B cell (primary cell): Measurements from ENCODE around the gene ENOX1. TPM values are rescaled to one million over a fixed set of nuclear protein-coding genes. Genes with fewer than 3 reads are reported as not detected.

Source experiments
- ATAC-seq: fragments of 200-7000 bp; cut with Tn5 transposase; one replicate; pipeline ENCODE4 v1.10.0; 2021; ENCODE audit warnings: low read depth, mild to moderate bottlenecking, moderate number of reproducible peaks, moderate library complexity
- CTCF ChIA-PET: fragments of 350-600 bp; sonication (Branson Sonifier 250); formaldehyde crosslinking; loops from one replicate; lab custom pipeline; 2021; ENCODE audit warnings: antibody characterized with exemption, inconsistent platforms; lab: Charles Lee
- POLR2A ChIA-PET: fragments of 350-600 bp; sonication (Branson Sonifier 250); formaldehyde crosslinking; loops from one replicate; lab custom pipeline; 2021; ENCODE audit warnings: antibody characterized with exemption; lab: Charles Lee
- DNase-seq: peaks from one replicate; pipeline ENCODE4 v3.0.0; 2013
- H2AFZ ChIP-seq: 2 replicates; pipeline ENCODE4 v1.6.1; 2012; ENCODE audit warnings: mild to moderate bottlenecking, low read depth, low read length; ENCODE audit not compliant: insufficient read depth, poor library complexity, severe bottlenecking
- H3K27ac ChIP-seq, 2 donors: 1 replicate in 1 of 2; 2 replicates in 1 of 2; pipeline ENCODE4 v1.5.1; 2012 to 2013; ENCODE audit warnings: low read length in 2 of 2, mild to moderate bottlenecking in 2 of 2, moderate library complexity in 1 of 2
- H3K27me3 ChIP-seq, 4 experiments: fragments of 200-600 bp in 1 of 4; sonication (generic) in 1 of 4; replicated peaks in 1 of 4; 1 replicate in 2 of 4; 2 replicates in 2 of 4; pipeline versions ENCODE4 v1.6.1 to v1.7.0; 2013 to 2016; ENCODE audit warnings: low read length in 3 of 4, mild to moderate bottlenecking in 2 of 4, mixed read lengths in 1 of 4, moderate library complexity in 1 of 4; ENCODE audit not compliant: insufficient read depth in 4 of 4, control insufficient read depth in 3 of 4; ENCODE audit errors: control extremely low read depth in 1 of 4
- H3K36me3 ChIP-seq, 2 experiments: replicated peaks in 1 of 2; 1 replicate in 1 of 2; 2 replicates in 1 of 2; pipeline versions ENCODE4 v1.6.1 to v1.7.1; 2013; ENCODE audit warnings: low read length in 1 of 2; ENCODE audit not compliant: insufficient read depth in 2 of 2, control insufficient read depth in 1 of 2; ENCODE audit errors: control extremely low read depth in 1 of 2, extremely low read depth in 1 of 2
- H3K4me1 ChIP-seq, 2 donors: fragments of 200-600 bp in 1 of 2; sonication (generic) in 1 of 2; 1 replicate in 1 of 2; 2 replicates in 1 of 2; pipeline versions ENCODE4 v1.5.1 to v1.6.1; 2013 to 2017; ENCODE audit warnings: low read length in 2 of 2; ENCODE audit not compliant: control insufficient read depth in 2 of 2, insufficient read depth in 2 of 2
- H3K4me2 ChIP-seq: replicated peaks from 2 replicates; pipeline ENCODE3; 2012; ENCODE audit warnings: mild to moderate bottlenecking, low read depth, low read length; ENCODE audit not compliant: poor library complexity, severe bottlenecking
- H3K4me3 ChIP-seq, 5 experiments: fragments of 200-600 bp in 1 of 5; sonication (generic) in 1 of 5; 1 replicate in 3 of 5; 2 replicates in 2 of 5; pipeline versions ENCODE4 v1.5.1 to v1.7.0; 2011 to 2016; ENCODE audit warnings: low read length in 4 of 5, mild to moderate bottlenecking in 4 of 5, low read depth in 2 of 5, control low read depth in 1 of 5, moderate library complexity in 1 of 5; ENCODE audit not compliant: insufficient read depth in 1 of 5; ENCODE audit errors: control extremely low read depth in 1 of 5, extremely low read depth in 1 of 5
- H3K79me2 ChIP-seq: fragments of 200-600 bp; sonication (generic); one replicate; pipeline ENCODE4 v1.6.0; 2016; ENCODE audit warnings: low read length; ENCODE audit not compliant: control insufficient read depth, insufficient read depth
- H3K9ac ChIP-seq: fragments of 200-600 bp; sonication (generic); 2 replicates; pipeline ENCODE4 v1.6.1; 2017; ENCODE audit warnings: mild to moderate bottlenecking, low read length, moderate library complexity
- H3K9me3 ChIP-seq, 3 donors: one replicate each; pipeline versions ENCODE4 v1.6.1 to v1.7.1; 2013; ENCODE audit warnings: low read length in 2 of 3; ENCODE audit not compliant: control insufficient read depth in 2 of 3, insufficient read depth in 1 of 3; ENCODE audit errors: control extremely low read depth in 1 of 3
- H4K20me1 ChIP-seq: 2 replicates; pipeline ENCODE4 v1.6.0; 2012; ENCODE audit warnings: mild to moderate bottlenecking, low read length; ENCODE audit not compliant: insufficient read depth, control insufficient read depth, poor library complexity, severe bottlenecking
- H3K27ac Mint-ChIP-seq: one replicate; pipeline ENCODE4 v1.8.0; 2021; ENCODE audit warnings: mixed read lengths
- H3K27me3 Mint-ChIP-seq: one replicate; pipeline ENCODE4 v1.8.0; 2021; ENCODE audit warnings: mixed read lengths
- H3K4me1 Mint-ChIP-seq: one replicate; pipeline ENCODE4 v1.8.0; 2021; ENCODE audit warnings: mixed read lengths
- H3K4me3 Mint-ChIP-seq: one replicate; pipeline ENCODE4 v1.8.0; 2021; ENCODE audit warnings: mixed read lengths
- H3K9me3 Mint-ChIP-seq: one replicate; pipeline ENCODE4 v1.8.0; 2022; ENCODE audit warnings: mixed read lengths; ENCODE audit not compliant: insufficient read depth
- EZH2 ChIP-seq: IDR thresholded peaks from 2 replicates; pipeline ENCODE4 v1.6.1; 2012; ENCODE audit warnings: borderline replicate concordance, low read depth, mild to moderate bottlenecking, moderate library complexity, low read length; ENCODE audit not compliant: insufficient read depth, poor library complexity, severe bottlenecking
- WGBS: methylation state at CpG from one replicate; pipeline ENCODE4 v1.1.5; 2013; ENCODE audit warnings: missing lambda C conversion rate; ENCODE audit not compliant: insufficient coverage; 5-methylcytosine and 5-hydroxymethylcytosine counted together
- intact Hi-C: fragments of 100-400 bp; cut with micrococcal nuclease; formaldehyde crosslinking; loops from one replicate; pipeline ENCODE4 v1.10.0; 2022
- polyA plus RNA-seq: library from polyadenylated mRNA; depleted of rRNA; stranded (reverse); fragments of >200 nt; gene quantifications from 2 replicates; pipeline ENCODE4 v1.2.3, GENCODE V29; 2012
- total RNA-seq, 2 donors: library from RNA; stranded (reverse); fragments of 120-200 nt in 1 of 2; gene quantifications; 1 replicate in 1 of 2; 2 replicates in 1 of 2; pipeline versions ENCODE4 v1.2.3 to v1.2.4, GENCODE V29; 2013 to 2022
- TF ChIP-seq, protein P1 (sequence below): fragments of 200-600 bp; IDR thresholded peaks from one replicate; pipeline ENCODE4 v1.8.0; 2022; ENCODE audit warnings: antibody characterized with exemption, mild to moderate bottlenecking

Gene ENOX1
- total and polyA plus RNA-seq, 2 donors (not counting 1 experiment from before 2014, with no cell fraction given) = not detected

DNA sequence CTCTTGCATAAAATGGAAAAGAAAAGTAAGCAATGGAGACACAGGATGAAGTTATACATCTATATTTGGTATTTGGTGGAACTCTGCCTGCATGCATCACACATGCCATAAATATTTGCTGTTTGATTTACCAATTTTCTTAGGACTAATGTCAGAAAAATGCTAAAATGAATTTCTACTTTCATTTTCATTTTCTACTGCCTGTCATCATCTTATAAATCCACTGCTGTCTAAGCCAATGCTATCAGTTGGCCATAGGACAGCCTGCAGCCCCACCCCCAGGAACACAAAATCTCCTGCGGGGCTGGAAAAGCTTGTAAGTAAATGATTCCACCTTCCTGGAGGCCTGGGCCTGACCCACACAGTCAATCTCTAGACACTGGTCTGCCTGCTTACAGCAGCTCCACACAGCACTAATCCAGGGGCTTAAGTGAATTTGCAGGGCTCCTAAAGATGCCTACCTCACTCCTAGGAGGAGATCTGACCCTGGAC, 122.0 kb downstream of the ENOX1 start:
- TF ChIP-seq, protein P1, sequence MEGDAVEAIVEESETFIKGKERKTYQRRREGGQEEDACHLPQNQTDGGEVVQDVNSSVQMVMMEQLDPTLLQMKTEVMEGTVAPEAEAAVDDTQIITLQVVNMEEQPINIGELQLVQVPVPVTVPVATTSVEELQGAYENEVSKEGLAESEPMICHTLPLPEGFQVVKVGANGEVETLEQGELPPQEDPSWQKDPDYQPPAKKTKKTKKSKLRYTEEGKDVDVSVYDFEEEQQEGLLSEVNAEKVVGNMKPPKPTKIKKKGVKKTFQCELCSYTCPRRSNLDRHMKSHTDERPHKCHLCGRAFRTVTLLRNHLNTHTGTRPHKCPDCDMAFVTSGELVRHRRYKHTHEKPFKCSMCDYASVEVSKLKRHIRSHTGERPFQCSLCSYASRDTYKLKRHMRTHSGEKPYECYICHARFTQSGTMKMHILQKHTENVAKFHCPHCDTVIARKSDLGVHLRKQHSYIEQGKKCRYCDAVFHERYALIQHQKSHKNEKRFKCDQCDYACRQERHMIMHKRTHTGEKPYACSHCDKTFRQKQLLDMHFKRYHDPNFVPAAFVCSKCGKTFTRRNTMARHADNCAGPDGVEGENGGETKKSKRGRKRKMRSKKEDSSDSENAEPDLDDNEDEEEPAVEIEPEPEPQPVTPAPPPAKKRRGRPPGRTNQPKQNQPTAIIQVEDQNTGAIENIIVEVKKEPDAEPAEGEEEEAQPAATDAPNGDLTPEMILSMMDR = no peak
- no peak for TF ChIP-seq EZH2
- Histone ChIP-seq H3K9me3 (no peaks in the 10 kb centered on the region), H3K4me1 (no peaks in the 10 kb centered on the region), H2AFZ (peak overlapping the region; percentile 64), H3K9ac (no peak overlapping the region), H3K79me2 (no peaks in the 10 kb centered on the region), H3K27ac (no peak overlapping the region), H3K4me3 (no peak overlapping the region), H3K27me3 (no peaks in the 10 kb centered on the region), H3K4me2 (peak overlapping the region; percentile 21), H4K20me1 (no peaks in the 10 kb centered on the region), H3K36me3 (no peaks in the 10 kb centered on the region)
- H3K27me3 Mint-ChIP-seq = no peaks in the 10 kb centered on the region
- no peak overlapping the region for H3K4me3 Mint-ChIP-seq
- no peaks in the 10 kb centered on the region for H3K9me3 Mint-ChIP-seq
- CTCF ChIA-PET = interaction anchor here (0.6 kb wide), 1 partner anchor 78 kb away, joined by 3 read pairs; no protein-coding TSS in a partner anchor
- POLR2A ChIA-PET = no interaction called here
- DNase-seq = no peak
- WGBS = no CpG with 5 or more reads among the region's 1 CpG
- H3K4me1 Mint-ChIP-seq = peaks cover 5% of the 10 kb centered on the region
- intact Hi-C loops = no loop called here
- H3K27ac Mint-ChIP-seq = no peak overlapping the region
- no peak for ATAC-seq

DNA sequence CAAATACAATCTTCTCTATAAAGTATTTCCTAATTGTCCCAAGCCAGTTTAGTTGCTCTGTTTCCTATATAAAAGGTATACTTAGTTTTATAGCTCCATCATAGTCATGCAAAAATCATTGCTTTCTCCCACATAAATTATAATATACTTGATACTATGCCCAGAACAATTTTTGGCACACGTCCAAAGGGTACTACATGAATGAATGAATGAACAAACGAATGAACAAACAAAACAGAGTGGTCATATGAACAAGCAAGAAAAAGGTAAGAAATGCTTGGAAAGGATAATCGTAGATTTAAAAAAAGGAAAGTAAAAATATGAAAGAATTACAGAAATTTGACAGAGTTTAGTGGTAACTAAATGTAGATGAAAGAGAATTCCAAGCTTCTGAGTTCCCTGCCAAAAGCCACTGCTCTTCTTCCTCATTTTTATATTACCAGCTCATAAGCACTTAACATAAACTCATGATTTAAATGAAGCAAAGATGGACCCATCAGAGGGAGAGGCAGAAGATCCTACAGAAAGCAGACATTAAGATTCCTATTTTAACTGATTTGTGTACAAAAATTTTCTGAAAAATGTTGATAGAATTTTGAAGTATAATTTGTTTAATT, 123.2 kb downstream of the ENOX1 start:
- no peak overlapping the region for H3K4me3 ChIP-seq
- CTCF ChIA-PET = no interaction called here

More for the DNA sequence above, 123.2 kb downstream of the ENOX1 start:
- ATAC-seq (no peak), DNase-seq (no peak)
- Histone ChIP-seq H3K9me3 (no peaks in the 10 kb centered on the region), H3K36me3 (no peaks in the 10 kb centered on the region), H2AFZ (no peak overlapping the region), H3K27me3 (no peaks in the 10 kb centered on the region), H4K20me1 (no peaks in the 10 kb centered on the region), H3K27ac (no peak overlapping the region), H3K4me1 (no peaks in the 10 kb centered on the region), H3K4me2 (no peak overlapping the region), H3K9ac (no peak overlapping the region), H3K79me2 (no peaks in the 10 kb centered on the region)
- H3K27ac Mint-ChIP-seq = no peak overlapping the region
- WGBS = 67% methylated on average over 1 of the region's 3 CpGs
- no peak overlapping the region for H3K4me3 Mint-ChIP-seq
- intact Hi-C loops = no loop called here
- H3K9me3 Mint-ChIP-seq = no peaks in the 10 kb centered on the region
- no peak for TF ChIP-seq EZH2
- TF ChIP-seq, protein P1 = no peak
- POLR2A ChIA-PET = no interaction called here
- peaks cover 5% of the 10 kb centered on the region for H3K4me1 Mint-ChIP-seq
- H3K27me3 Mint-ChIP-seq = peaks cover 1% of the 10 kb centered on the region
